Measurements from ENCODE around the gene PCDHB16. TPM values are rescaled to one million over a fixed set of nuclear protein-coding genes. Genes with fewer than 3 reads are reported as not detected.
"Not testable (repeated sequence)": the region's sequence is repeated elsewhere in the genome, so short reads cannot be mapped to it uniquely, and the experiment has no call there.

PCDHB16 gene
- total and polyA plus RNA-seq, 2 of the 13 experiments (the other 11 are each of a cell fraction or from before 2014, with no cell fraction given), result 0.60 to 0.66 TPM

DNA sequence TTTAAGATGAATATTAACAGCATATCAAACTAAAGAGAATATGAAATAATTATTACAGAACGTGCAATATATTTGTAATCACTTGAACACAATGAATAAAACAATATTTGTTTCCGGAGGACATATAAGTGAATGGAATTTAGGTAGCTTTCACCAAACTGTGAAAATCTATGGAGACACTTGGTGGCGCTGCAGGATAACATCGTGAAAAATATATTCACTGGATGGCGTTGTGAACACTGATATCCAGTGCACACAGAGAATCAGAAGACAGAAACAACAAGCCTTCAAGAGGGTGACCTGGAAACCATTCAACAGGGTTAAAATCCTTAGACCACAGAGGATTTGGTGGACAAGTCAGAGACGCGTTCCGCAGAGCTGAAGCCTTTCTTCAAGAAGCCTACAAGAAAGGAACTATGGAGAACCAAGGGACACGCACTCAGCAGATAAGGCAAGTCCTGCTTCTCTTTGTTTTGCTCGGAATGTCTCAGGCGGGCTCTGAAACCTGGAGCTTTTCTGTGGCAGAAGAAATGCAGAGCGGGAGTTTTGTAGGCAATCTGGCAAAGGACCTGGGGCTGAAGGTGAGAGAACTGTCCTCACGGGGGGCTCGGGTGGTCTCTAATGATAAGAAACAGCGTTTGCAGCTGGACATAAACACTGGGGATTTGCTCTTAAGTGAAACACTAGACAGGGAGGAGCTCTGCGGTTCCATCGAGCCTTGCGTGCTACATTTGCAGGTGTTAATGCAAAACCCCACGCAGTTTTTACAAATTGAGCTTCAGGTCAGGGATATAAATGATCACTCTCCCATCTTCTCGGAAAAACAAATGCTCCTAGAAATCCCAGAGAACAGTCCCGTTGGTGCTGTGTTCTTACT lies 17.4 kb downstream of the PCDHB16 start, which contains the start of gene PCDHB11:
PCDHB11 (plus strand) TSS at position 269 of the 877 bp plus-strand sequence; CDS start at position 417, 148 bp downstream.
- ATAC-seq (peak; percentile 50; the same call in 1 of the 3 replicates), FAIRE-seq (no peak), DNase-seq (ENCODE audit: low spot score) (peak; percentile 6)
- Histone ChIP-seq H3K4me3 (replicated peaks in 1 of 3; ENCODE audit: insufficient read depth in 1 of 3, low read depth in 2 of 3, low read length in 3 of 3) (no peak within 1 kb of the TSS), H3K79me2 (ENCODE audit: insufficient read depth, low read length) (no peaks in the 10 kb centered on the region), H2AFZ (ENCODE audit: low read length) (peak within 1 kb of the TSS; percentile 55), H3K27ac (ENCODE audit: extremely low read length, insufficient read depth, low read length) (no peak within 1 kb of the TSS), H3K9me3 (ENCODE audit: low read length) (peaks cover 21% of the 10 kb centered on the region), H4K20me1 (ENCODE audit: insufficient read depth, low read length) (no peaks in the 10 kb centered on the region), H3K36me3 (replicated peaks in 1 of 2; ENCODE audit: control insufficient read depth in 1 of 2, insufficient read depth in 2 of 2, low read length in 2 of 2) (no peaks in the 10 kb centered on the region), H3K4me1 (ENCODE audit: insufficient read depth, low read length) (no peaks in the 10 kb centered on the region), H3K4me2 (ENCODE audit: low read depth, low read length) (no peak within 1 kb of the TSS), H3K9ac (ENCODE audit: insufficient read depth, low read depth, low read length) (no peak within 1 kb of the TSS), H3K27me3 (ENCODE audit: control insufficient read depth in 1 of 2, insufficient read depth in 2 of 2, low read length in 2 of 2) (no peaks in the 10 kb centered on the region)
- in situ Hi-C loops (cut with HindIII; ENCODE audit: extremely low pct_ligation_motif_present, low pct_unique_long_range_greater_than_20kb) (no loop called here), intact Hi-C loops (cut with micrococcal nuclease; ENCODE audit: unreplicated experiment) (no loop called here)
- ChIA-PET POLR2A (no interaction called here), CTCF (ENCODE audit: low intra/inter-chr PET ratio, low total read pairs) (no interaction called here)
- 40% methylated on average over 20 of the region's 21 CpGs for WGBS (ENCODE audit: low lambda C conversion rate)
- TF ChIP-seq, protein P1, sequence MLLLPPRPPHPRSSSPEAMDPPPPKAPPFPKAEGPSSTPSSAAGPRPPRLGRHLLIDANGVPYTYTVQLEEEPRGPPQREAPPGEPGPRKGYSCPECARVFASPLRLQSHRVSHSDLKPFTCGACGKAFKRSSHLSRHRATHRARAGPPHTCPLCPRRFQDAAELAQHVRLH (CRISPR knock-in tag; IDR thresholded peaks at IDR 0.05; ENCODE audit: borderline replicate concordance, low read depth), result no peak
- TF ChIP-seq ZNF720 (CRISPR knock-in tag; IDR thresholded peaks at IDR 0.05) (no peak), STAG1 (CRISPR knock-in tag; IDR thresholded peaks at IDR 0.05) (peak; percentile 42; the same call in 1 of the 2 replicates), CTCF (CRISPR knock-in tag; IDR thresholded peaks at IDR 0.05) (peak; percentile 60), ZBTB43 (CRISPR knock-in tag; conservative IDR thresholded peaks at IDR 0.05) (no peak)
- no TSS peak for BruUV-seq (replicated peaks)

DNA sequence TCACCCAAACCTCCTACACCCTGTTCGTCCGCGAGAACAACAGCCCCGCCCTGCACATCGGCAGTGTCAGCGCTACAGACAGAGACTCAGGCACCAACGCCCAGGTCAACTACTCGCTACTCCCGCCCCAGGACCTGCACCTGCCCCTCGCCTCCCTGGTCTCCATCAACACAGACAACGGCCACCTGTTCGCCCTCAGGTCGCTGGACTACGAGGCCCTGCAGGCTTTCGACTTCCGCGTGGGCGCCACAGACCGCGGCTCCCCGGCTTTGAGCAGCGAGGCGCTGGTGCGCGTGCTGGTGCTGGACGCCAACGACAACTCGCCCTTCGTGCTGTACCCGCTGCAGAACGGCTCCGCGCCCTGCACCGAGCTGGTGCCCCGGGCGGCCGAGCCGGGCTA lies 18.9 kb downstream of the PCDHB16 start:
- BruUV-seq (replicated peaks); H3K36me3 ChIP-seq (replicated peaks in 1 of 2; ENCODE audit: control insufficient read depth in 1 of 2, insufficient read depth in 2 of 2, low read length in 2 of 2); CTCF ChIA-PET (ENCODE audit: low intra/inter-chr PET ratio, low total read pairs); POLR2A ChIA-PET; intact Hi-C loops (cut with micrococcal nuclease; ENCODE audit: unreplicated experiment); H3K79me2 ChIP-seq (ENCODE audit: insufficient read depth, low read length); H3K4me3 ChIP-seq (replicated peaks in 1 of 3; ENCODE audit: insufficient read depth in 1 of 3, low read depth in 2 of 3, low read length in 3 of 3); H3K4me2 ChIP-seq (ENCODE audit: low read depth, low read length); H4K20me1 ChIP-seq (ENCODE audit: insufficient read depth, low read length); H2AFZ ChIP-seq (ENCODE audit: low read length); in situ Hi-C loops (cut with HindIII; ENCODE audit: extremely low pct_ligation_motif_present, low pct_unique_long_range_greater_than_20kb); H3K4me1 ChIP-seq (ENCODE audit: insufficient read depth, low read length); DNase-seq (ENCODE audit: low spot score); ATAC-seq; FAIRE-seq; H3K27ac ChIP-seq (ENCODE audit: extremely low read length, insufficient read depth, low read length); H3K27me3 ChIP-seq (ENCODE audit: control insufficient read depth in 1 of 2, insufficient read depth in 2 of 2, low read length in 2 of 2); H3K9ac ChIP-seq (ENCODE audit: insufficient read depth, low read depth, low read length): not testable (repeated sequence)
- peaks cover 18% of the 10 kb centered on the region for H3K9me3 ChIP-seq (ENCODE audit: low read length)
- WGBS (ENCODE audit: low lambda C conversion rate), result 59% methylated on average over 19 of the region's 38 CpGs

DNA sequence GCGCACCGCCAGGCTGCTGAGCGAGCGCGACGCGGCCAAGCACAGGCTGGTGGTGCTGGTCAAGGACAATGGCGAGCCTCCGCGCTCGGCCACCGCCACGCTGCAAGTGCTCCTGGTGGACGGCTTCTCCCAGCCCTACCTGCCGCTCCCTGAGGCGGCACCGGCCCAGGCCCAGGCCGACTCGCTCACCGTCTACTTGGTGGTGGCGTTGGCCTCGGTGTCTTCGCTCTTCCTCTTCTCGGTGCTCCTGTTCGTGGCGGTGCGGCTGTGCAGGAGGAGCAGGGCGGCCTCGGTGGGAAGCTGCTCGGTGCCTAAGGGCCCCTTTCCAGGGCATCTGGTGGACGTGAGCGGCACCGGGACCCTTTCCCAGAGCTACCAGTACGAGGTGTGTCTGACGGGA lies 19.5 kb downstream of the PCDHB16 start:
- CTCF ChIA-PET (ENCODE audit: low intra/inter-chr PET ratio, low total read pairs); H2AFZ ChIP-seq (ENCODE audit: low read length); in situ Hi-C loops (cut with HindIII; ENCODE audit: extremely low pct_ligation_motif_present, low pct_unique_long_range_greater_than_20kb); H3K4me2 ChIP-seq (ENCODE audit: low read depth, low read length); ATAC-seq; DNase-seq (ENCODE audit: low spot score); H3K4me3 ChIP-seq (replicated peaks in 1 of 3; ENCODE audit: insufficient read depth in 1 of 3, low read depth in 2 of 3, low read length in 3 of 3); POLR2A ChIA-PET; H3K27me3 ChIP-seq (ENCODE audit: control insufficient read depth in 1 of 2, insufficient read depth in 2 of 2, low read length in 2 of 2); FAIRE-seq; H3K79me2 ChIP-seq (ENCODE audit: insufficient read depth, low read length); H3K27ac ChIP-seq (ENCODE audit: extremely low read length, insufficient read depth, low read length); H4K20me1 ChIP-seq (ENCODE audit: insufficient read depth, low read length); H3K36me3 ChIP-seq (replicated peaks in 1 of 2; ENCODE audit: control insufficient read depth in 1 of 2, insufficient read depth in 2 of 2, low read length in 2 of 2); H3K9ac ChIP-seq (ENCODE audit: insufficient read depth, low read depth, low read length); H3K4me1 ChIP-seq (ENCODE audit: insufficient read depth, low read length); intact Hi-C loops (cut with micrococcal nuclease; ENCODE audit: unreplicated experiment); BruUV-seq (replicated peaks): not testable (repeated sequence)
- 73% methylated on average over 23 of the region's 35 CpGs for WGBS (ENCODE audit: low lambda C conversion rate)
- H3K9me3 ChIP-seq (ENCODE audit: low read length), result peaks cover 13% of the 10 kb centered on the region

All from HepG2 (cell line).